SHP77 treated with DMSO at 0.1 percent for 48 hours (cell line): ENCODE measurements around the gene SPP2.

Source experiments
- DNase-seq: peaks from one replicate; lab custom pipeline; 2025; lab: John Stamatoyannopoulos, UW

Gene SPP2

DNA sequence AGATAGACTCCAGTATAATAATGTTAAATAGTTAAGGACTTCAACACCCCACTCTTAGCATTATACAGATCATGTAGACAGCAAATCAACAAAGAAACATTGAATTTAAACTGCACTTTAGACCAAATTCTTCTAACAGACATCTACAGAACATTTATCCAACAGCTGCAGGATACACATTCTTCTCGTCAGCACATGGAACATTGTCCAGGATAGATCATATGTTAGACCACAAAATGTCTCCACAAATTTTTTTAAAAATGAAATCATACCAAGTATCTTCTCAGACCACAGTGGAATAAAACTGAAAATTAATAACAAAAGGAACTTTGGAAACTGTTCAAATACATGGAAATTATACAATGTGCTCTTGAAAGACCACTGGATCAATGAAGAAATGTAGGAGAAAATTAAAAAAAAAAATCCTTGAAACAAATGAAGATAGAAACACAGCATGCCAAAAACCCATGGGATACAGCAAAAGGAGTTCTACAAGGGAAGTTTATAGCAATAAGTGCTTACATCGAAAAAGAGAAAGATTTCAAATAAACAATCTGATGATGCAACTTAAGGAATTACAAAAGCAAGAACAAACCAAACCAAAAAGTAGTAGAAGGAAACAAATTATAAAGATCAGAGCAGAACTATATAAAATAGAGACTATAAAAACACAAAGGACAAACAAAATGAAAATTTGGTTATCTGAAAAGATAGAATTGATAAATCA is 12.3 kb upstream of the SPP2 start:
- DNase-seq: no peak

DNA sequence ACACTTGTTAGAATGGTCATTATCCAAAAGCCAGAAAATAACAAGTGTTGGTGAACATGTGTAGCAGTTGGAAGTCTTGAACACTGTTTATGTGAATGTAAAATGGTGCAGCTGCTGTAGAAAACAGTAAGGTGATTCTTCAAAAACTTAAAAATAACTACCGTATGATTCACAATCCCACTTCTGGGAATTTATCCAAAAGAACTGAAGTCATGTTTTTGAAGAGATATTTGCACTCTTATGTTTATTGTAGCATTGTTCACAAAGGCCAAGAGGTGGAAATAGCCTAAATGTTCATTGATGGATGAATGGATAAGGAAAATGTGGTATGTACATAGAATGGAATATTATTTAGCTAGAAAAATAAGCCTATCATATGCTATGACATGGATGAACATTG is 6.3 kb upstream of the SPP2 start:
- DNase-seq: no peak

DNA sequence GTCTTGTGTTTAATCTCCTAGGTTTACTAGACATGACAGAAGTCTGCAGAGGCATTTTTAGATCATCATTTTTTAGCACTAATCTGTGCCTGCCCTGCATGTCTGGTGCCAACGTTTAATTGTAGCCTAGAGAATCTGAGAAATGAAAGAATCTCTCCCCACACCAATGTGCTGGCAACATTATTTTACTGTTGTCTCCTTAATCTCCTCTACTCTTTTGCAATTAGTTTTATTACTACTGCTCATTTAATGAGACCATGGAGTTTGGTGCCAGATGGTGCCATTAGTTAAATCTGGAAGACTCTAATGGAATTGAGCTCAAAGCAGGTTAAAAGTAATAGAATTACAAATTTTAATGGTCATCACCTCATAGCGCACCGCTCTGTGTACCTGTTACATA is 4.0 kb upstream of the SPP2 start:
- DNase-seq: no peak

DNA sequence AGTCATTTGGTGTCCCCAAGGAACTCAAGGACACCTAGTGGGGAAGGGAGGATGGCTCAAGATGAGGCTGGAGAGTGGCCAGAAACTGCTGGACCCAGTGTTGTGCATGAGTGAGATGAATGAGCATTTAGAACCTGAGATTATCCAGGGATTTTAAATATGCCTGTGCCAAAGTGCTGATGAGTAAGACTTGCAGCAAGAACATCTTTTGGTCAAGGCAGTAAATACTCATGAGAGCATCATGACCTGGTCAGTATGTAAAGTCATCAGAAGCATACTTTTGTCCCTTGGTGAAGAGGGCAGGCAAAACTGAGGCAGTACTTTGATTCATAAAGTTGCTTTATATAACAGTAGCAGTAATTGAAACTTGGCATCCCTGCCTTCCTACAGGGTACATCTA is 3.1 kb upstream of the SPP2 start:
- no peak for DNase-seq

DNA sequence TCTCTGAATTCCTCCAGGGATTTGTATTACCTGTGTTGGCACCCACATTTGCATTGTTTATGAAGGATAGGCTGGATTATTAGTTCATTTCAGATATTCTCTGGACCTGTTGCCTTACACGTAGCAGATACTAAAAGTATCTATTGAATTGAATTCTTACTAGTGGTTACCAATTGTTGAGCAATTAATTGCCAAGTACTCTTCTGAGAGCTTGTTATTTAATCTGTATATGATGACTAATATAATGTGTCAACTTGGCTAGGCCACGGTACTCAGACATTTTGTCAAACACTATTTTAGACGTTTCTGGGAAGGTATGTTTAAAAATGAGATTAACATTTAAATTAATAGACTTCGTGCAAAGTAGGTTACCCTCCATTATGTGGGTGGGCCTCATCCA is 2.5 kb upstream of the SPP2 start:
- DNase-seq: no peak

DNA sequence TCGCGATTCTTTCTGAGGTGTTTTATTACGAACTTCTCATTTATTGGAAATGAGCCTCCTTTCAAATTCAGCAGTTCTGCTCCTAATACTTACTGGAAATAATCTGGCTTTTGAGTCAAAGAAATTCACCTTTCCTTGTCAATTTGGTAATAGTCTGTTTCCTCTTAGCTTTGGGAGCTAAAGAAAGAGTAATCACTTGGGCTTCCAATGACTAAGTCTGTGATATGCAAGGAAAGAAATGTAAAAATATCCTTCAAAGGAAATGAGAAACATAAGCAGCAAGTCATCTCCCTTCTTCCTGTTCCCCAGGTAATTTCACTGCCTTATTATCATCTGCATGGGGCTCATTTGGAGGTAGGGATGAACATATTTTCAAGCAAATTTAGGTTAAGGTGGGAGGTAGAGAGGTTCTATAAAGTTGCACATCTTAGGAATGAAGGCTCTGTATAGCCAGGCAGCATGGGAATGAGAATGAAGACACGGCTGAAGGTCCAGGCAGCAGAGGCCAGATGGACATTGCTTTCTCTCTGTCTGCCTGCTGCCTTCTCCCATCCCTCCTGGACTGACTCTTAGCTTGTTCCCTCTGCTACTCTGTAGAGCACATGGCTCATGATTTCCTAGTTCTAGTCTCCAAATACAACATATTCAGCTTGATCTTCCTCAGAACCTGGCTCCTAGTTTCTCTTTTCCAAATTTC is 1.0 kb downstream of the SPP2 start:
- no peak for DNase-seq

DNA sequence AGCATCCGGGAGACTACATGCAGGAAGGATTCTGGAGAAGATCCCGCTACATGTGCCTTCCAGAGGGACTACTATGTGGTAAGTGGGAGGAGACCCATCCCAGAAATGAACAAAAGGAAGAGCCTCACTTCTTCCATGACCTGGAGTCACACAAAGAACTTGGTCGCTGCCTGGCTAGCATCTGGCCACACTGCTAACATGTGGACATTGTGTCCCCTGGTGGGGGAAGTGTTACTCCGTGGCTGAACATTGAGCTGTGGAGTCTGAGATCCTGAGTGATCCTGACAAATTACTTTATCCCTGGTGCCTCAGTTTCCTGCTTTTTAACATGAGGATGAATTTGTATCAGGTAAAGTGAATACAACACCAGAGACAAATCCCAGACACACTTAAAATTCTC is 8.4 kb downstream of the SPP2 start:
- no peak for DNase-seq

DNA sequence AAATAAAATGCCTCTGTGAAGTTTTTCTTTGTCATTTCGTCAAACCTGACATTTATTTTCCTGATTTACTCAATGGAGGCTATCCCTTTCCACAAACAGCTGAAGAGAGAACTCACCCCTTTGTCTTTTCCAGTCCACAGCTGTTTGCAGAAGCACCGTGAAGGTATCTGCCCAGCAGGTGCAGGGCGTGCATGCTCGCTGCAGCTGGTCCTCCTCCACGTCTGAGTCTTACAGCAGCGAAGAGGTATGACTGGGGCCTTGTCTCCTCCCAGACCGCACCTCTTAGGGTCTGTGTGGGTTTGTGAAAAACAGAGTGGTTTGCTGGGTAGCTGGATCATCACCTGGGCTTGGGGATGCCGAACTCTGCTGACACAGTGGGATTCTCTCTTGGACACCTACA is 9.7 kb downstream of the SPP2 start:
- peak; percentile 50 for DNase-seq

DNA sequence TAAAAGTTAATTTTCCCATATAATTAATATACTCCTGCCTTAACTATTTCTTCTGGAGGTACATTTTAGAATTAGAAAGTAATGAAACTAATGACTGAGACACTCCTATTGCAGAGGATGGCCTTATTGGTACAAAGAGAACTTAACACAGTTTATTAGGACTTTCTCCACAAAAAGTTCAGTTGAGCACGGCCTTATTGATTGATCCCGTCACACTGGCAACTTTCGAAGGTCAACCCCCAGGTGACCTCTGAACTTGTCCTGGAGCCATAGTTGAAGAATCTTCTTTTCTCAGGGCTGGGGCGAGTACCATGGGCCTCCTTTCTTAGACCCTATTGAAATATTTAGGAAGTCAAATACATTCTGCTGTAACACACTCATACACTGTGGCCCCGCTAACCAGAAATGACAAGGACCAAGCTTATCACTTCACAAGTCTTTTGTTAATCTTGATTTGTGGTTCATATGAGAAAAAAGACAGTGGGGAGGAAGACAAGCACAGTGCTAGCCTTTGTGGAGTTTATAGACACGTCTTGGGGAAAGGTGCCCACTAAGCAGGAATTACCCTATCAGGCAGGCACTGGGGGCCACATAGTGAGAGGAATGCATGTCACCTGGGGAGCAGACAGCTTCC is 11.2 kb downstream of the SPP2 start:
- DNase-seq: no peak

DNA sequence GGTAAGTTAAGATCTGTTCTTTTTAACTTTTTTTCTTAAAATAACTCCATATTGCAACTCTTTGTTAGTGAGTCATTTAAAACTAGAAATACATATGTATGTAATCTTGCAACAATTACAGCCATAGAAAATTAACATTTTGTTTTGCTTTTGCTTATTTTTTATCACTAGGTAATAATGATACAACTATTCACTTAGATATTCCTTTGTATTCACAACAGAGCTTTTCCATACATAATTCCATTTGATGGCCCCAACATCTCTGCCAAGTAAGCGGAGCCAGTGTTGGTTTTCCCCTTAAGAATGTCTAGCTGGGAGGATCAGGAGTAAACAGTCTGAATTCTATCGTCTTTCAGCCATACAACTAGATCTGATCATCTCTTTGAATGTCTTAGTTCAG is 16.1 kb downstream of the SPP2 start:
- DNase-seq: no peak

DNA sequence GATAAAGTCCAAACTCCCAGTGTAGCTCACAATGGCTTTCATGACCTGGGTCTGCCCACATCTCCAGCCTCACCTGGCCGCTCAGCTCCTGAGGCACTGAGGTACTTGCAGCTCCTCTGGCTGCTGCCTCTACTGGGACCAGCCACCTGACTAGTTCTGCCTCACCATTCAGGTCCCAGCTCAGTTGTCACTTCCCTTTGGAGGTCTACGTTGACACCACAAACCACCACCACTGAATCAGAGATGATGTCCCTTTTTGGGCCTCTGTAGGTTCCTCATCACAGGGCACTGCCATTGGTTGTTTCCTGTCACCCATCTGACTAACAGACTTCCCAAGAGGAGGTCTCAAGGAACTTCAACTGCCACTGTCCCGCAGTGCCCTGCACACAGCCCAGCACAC is 21.2 kb downstream of the SPP2 start:
- no peak for DNase-seq

DNA sequence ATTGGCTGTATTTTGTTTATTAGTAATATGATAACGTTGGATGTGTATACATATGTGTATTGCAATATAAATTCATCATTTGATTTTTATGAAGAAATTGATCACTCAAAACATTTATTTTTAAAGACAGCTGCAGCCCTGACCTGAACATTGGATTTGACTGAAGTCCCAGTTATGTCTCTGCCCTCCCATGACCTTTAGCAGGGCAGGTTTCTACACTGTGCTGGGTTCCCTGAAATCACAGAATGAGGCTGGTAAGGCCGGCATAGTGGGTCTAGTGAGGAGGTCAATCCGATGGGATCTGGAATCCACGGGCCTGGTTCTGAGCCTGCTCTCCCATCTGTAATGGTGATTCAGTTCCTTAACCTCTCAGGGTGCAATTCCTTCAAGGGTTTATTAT is 22.0 kb downstream of the SPP2 start:
- DNase-seq: no peak

DNA sequence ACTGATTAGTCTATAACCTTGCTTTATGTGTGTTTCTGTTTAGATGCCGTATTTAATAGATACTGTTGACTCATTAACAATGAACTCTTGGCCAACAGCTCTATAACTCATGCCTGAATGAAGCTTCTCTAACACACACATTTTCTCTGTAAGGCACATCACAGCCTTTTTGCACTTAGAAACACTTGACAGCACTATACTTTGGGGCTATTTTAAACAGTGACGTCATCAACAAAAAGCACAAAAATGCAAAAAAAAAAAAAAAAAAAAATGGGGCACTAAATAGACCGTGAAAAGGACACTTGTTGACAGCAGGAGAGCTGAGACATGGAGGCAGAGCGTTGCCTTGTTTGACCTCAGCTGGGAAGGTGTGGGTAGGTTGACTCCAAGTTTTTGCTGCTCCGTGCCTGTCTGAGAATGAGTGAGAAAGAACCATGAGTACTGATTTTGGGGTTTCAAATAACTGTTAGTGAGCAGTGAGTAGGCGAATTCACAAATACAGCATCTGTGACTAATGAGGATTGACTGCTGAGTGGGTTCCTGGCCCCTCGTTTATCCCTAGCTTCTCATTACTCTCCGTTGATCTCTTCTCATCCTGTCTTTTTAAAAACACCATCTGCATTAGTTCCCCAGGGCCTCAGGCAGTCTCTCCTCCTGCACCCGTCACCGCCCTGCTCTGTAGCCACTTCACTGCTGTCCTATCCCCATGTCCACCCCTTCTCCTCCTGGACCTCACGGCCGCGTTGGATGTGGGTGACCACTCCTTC is 24.4 kb downstream of the SPP2 start:
- DNase-seq: no peak

DNA sequence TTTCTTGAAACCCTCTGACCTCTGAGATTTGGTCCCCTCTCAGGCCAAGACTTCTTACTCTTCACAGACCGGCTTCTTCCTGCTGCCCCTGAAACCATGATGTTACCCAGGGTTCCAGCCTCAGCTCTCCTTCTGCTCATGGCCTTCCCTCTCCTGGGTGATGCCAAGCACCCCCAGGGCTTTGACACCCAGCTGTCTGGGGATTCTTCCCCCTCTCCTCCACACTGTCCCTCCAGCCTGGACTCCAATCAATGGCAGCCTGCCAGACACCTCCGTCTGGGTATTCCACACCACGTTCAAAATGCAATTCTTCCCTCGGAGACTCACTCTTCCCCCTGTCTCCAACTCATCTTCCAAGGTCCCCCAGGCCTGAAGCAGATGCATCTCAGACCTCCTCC is 25.0 kb downstream of the SPP2 start:
- no peak for DNase-seq

DNA sequence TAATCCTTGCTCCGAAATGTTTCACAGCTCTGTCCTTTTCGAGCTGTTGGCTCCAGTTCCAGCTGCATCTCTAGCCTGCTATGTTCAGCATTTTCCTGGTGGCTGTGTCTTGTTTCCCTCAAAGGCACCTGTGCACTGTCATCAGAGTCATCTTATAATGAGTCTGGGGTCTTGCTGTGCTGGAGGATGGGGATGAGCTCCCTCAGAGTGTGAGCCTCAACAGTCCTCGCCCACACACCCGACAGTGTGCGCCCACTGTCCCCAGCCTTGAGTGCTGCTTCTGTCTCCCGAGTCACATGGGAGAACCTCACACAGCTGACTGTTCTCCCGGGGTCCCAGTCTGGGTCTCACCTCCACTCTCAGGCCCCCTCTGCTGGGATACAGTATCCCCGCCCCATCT is 25.4 kb downstream of the SPP2 start:
- DNase-seq: no peak

DNA sequence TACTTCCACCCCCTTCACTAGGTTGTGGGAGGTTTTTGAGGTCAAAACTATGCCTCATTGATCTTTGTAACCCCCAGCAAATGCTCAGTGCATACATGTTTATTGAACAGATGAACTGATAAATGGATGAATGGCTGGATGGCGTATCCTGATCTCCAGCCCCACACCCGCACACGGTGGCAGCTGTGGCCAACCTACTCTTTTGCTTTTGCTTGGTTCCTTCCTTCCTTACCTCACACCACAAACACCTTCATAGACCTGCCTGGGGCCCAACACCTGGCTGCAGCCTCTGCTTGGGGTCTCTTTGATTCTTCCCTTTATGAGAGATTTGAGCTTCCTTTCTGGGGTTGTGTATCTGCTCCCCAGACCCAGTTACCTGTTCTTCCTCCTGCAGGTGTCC is 25.9 kb downstream of the SPP2 start:
- no peak for DNase-seq

DNA sequence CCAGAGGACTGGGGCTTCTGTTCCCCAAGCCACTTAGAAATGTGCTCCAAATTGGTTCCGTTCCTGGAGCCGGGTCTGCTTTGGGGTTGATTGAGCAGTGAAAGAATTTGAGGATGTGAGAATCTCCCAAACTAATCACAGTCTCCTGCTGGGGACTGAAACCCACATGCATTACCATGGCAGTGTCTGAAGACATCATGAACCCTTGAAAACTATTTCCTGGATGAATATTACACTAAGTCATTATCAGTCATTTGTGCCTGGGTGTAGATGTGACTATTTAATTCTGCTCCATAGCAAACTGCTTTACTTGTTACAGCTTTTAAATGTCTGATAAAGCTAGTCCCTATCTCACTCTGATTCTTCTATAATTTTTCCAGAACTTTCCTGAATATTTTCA is 27.6 kb downstream of the SPP2 start:
- no peak for DNase-seq

DNA sequence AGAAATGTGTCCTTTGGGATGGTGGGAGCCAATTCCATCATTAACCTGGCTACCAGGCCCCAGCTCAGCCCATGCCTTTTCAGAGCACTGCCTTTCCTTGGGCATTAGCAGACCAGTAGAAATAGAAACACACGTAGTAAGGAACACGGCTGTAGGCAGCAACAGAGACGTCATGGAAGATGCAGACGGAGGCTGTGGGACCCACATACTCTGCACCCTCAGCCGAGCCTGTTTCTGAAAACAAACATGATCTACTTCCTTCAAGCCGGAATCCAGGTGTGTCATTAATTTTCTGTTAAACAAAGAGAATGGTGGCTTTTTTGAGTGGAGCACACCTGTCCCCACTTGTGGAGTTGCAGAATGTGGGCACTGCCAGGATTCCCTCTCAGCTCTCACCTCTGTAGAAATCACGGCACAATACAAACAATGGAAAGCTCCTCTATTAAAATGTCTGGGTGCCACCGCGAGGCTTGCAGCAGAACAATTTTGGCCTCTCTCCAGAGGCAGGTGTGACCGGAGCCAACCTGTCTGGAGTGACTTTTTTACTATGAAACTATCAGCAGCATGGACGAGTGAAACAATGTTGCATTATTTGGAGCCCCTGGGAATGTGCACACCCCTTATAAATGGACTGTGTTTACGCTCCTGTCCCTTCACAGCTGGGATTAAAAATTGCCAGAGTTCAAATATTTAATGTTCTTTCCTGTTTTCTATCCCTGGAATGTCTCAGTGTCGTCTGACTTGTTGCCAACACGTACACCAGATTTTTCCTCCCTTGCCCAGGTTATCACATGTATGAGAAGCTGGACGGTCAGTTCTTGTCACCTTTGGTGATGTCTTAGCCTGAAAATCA is 31.7 kb downstream of the SPP2 start:
- peak; percentile 26 for DNase-seq

DNA sequence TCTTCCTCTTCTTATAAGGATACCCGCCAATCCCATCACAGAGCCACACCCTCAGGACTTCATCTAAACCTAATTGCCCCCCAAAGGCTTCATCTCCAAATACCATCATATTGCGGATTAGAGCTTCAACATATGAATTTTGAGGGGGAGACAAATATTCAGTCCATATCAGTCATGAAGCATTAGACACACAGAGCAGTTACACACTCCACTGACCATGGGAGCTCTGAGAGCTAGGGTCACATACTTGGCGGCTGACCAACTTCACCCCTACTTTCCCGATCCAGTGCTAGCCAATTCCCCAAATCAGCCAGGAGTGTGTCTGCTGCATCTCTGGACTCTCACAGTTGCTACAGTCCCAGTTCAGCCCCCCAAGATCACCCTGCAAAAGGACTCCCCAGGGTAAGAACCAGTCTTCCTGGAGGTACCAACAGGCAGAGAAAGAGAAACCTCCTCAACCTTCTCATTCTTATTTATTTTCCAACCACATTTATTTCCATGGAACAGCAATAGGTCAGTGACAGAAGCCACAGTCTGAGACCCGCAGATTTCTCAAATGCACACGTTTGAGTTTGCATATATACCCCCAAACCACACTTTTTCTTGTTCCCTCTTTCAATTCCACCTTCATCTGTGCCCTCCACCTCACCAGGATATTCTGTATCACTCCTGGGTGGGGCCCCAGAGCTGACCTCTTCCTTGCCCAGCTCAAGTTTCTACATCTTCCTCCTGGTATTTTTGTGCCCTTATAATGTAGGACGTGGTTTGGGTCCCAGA is 33.3 kb downstream of the SPP2 start:
- no peak for DNase-seq

DNA sequence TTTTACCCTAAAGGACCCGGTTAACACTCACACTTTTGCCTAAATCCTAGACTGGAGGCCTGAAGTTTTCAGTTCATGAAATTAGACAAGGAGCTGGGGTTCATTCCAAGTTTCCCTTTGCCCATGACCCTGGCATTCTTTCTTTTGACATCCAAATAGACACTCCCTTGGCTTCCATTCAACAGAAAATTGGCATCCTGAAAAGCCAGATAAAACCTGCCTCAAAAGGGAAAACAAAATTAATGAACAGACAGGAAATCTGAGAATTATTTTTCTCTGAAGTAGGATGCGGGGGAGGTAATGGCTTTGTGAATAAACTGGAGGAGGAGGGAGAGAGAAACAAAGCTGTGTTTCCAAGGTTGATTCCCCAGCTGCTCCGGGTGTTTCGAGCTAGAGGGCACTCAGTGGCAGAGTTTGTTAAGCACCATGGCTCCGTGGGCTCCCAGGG is 41.0 kb downstream of the SPP2 start:
- no peak for DNase-seq

DNA sequence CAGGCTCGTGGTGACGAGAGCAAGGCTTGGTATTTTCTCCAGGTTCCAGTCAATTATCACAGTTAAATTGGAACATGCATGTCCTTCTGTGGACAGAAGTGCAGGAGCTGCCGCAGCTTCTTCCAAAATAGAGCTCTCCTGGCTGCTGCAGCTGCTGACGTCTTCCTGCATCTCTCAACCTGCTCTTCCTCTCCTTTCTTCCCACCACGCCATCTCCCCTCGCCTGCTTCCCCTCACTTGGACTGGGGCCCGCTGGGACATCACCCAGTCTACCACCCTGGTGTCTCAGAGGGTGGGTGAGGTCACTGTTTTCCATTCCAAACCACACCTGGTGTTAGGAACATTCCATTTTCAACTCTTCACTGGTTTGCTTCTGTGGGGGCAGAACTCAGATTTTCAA is 41.4 kb downstream of the SPP2 start:
- no peak for DNase-seq
